Body of pancreas (tissue), 4 donors: ENCODE measurements around the gene ZSWIM3. TPM values are rescaled to one million over a fixed set of nuclear protein-coding genes. Genes with fewer than 3 reads are reported as not detected.
A peak's percentile ranks its signal among the peaks of the same experiment; 100 is the strongest.

Experiments used
- ATAC-seq: fragments of 150-250 bp; one replicate; pipeline ENCODE4 v1.9.1; 2016
- DNase-seq, 4 donors: peaks; one replicate each; pipeline ENCODE4 v3.0.0-alpha.2; 2019
- H3K27ac ChIP-seq, 4 donors: fragments of 200-600 bp; sonication (generic); 1 replicate in 3 of 4; 2 replicates in 1 of 4; pipeline versions ENCODE4 v1.5.1 to v1.6.1; 2016 to 2019; ENCODE audit warnings: mild to moderate bottlenecking in 1 of 4, mixed read lengths in 1 of 4, moderate library complexity in 1 of 4
- H3K27me3 ChIP-seq, 2 donors: fragments of 200-600 bp; sonication (generic); one replicate each; pipeline ENCODE4 v1.6.0; 2016; ENCODE audit warnings: mild to moderate bottlenecking in 1 of 2
- H3K36me3 ChIP-seq, 2 donors: fragments of 200-600 bp; sonication (generic); replicated peaks in 1 of 2; 2 replicates each; pipeline ENCODE4 v1.5.1; 2016; ENCODE audit warnings: low read depth in 2 of 2; ENCODE audit not compliant: insufficient read depth in 1 of 2
- H3K4me1 ChIP-seq: fragments of 200-600 bp; sonication (generic); one replicate; pipeline ENCODE4 v1.6.0; 2016
- H3K4me3 ChIP-seq, 2 donors: fragments of 200-600 bp; sonication (generic); 1 replicate in 1 of 2; 2 replicates in 1 of 2; pipeline ENCODE4 v1.5.1; 2016 to 2019
- H3K9me3 ChIP-seq, 3 donors: fragments of 200-600 bp; sonication (generic); 1 replicate in 2 of 3; 2 replicates in 1 of 3; pipeline ENCODE4 v1.5.1; 2016
- CTCF ChIP-seq, 7 experiments: fragments of 450-650 bp in 4 of 7; fragments of 200-600 bp in 3 of 7; sonication (generic) in 3 of 7; IDR thresholded peaks; one replicate each; pipeline ENCODE4 v1.5.1; 2016 to 2019; ENCODE audit warnings: antibody characterized with exemption in 7 of 7
- POLR2A ChIP-seq, 3 donors: fragments of 450-650 bp; IDR thresholded peaks; one replicate each; pipeline ENCODE4 v1.6.1; 2016; ENCODE audit warnings: antibody characterized with exemption in 3 of 3, mild to moderate bottlenecking in 2 of 3
- WGBS, 2 donors: methylation state at CpG; one replicate each; pipeline ENCODE4 v1.1.5; 2017; 5-methylcytosine and 5-hydroxymethylcytosine counted together
- intact Hi-C: fragments of 100-400 bp; cut with DNase I; formaldehyde crosslinking; loops from one replicate; pipeline ENCODE4 v1.15.1; 2023
- total RNA-seq, 2 donors: library from RNA; depleted of rRNA; stranded (reverse); fragments of >200 nt; gene quantifications; one replicate each; pipeline ENCODE4 v1.1.0, GENCODE V29; 2016

ZSWIM3 gene
- total RNA-seq, 2 donors from 2014 or later = 1.6 to 2.1 TPM

GRCh38 chr20:45835329-45835765, 22.1 kb upstream of the ZSWIM3 start:
- intact Hi-C loops = no loop called here

DNA sequence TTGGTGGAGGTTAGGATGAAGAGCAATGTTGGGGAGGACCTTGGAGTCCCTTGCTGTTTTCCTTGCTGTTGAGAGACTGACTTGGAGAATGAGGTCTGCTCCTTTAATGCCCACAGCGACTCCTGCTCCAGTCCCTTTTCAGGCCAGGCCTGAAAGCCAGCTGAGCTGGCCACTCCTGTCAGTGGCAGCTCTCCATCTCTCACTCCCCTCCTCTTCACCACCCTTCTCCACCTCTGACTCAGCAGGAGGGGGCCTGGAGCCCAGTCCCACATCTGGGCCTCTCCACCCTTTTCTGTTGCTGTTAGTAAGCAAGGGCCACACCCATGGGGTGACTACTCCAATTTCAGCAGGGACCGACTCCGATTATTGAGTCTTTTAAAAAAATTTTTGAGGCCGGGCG, 21.6 kb upstream of the ZSWIM3 start:
- 76 to 100% methylated on average over 5 of the region's 5 CpGs for WGBS, 2 donors
- no peak overlapping the region for H3K4me3 ChIP-seq
- TF ChIP-seq CTCF (IDR thresholded peaks at IDR 0.05) (no peak), POLR2A (IDR thresholded peaks at IDR 0.05) (no peak)
- peaks cover 24% of the 10 kb centered on the region for H3K4me1 ChIP-seq
- peaks cover 0 to 2% of the 10 kb centered on the region in 2 donors for H3K36me3 ChIP-seq
- H3K27ac ChIP-seq = peak overlapping the region in 1 of 4 donors; percentile 22
- no peak for ATAC-seq
- peak in 1 of 4 donors; percentile 22 for DNase-seq
- no peaks in the 10 kb centered on the region for H3K27me3 ChIP-seq
- no peaks in the 10 kb centered on the region for H3K9me3 ChIP-seq
- intact Hi-C loops = no loop called here

More at GRCh38 chr20:45835329-45835765, 22.1 kb upstream of the ZSWIM3 start:
- no peaks in the 10 kb centered on the region for H3K36me3 ChIP-seq
- TF ChIP-seq CTCF (IDR thresholded peaks at IDR 0.05) (no peak), POLR2A (IDR thresholded peaks at IDR 0.05) (no peak)
- peaks cover 24% of the 10 kb centered on the region for H3K4me1 ChIP-seq
- peak overlapping the region in 1 of 4 donors; percentile 22 for H3K27ac ChIP-seq
- H3K27me3 ChIP-seq = no peaks in the 10 kb centered on the region
- WGBS, 2 donors = 67 to 80% methylated on average over 3 of the region's 3 CpGs
- no peak for ATAC-seq
- H3K9me3 ChIP-seq = no peaks in the 10 kb centered on the region
- DNase-seq = no peak
- H3K4me3 ChIP-seq = no peak overlapping the region

GRCh38 chr20:45836841-45837240, 20.6 kb upstream of the ZSWIM3 start:
- H3K27me3 ChIP-seq = no peaks in the 10 kb centered on the region
- WGBS, 2 donors = 23 to 42% methylated on average over 1 of the region's 1 CpG
- TF ChIP-seq CTCF (IDR thresholded peaks at IDR 0.05) (no peak), POLR2A (IDR thresholded peaks at IDR 0.05) (no peak)
- peaks cover 24% of the 10 kb centered on the region for H3K4me1 ChIP-seq
- H3K4me3 ChIP-seq = no peak overlapping the region
- H3K27ac ChIP-seq = no peak overlapping the region
- intact Hi-C loops = no loop called here
- ATAC-seq (no peak), DNase-seq (no peak)
- no peaks in the 10 kb centered on the region for H3K9me3 ChIP-seq
- peaks cover 0 to 4% of the 10 kb centered on the region in 2 donors for H3K36me3 ChIP-seq

- ATAC-seq (peak; percentile 28), DNase-seq (no peak)
- TF ChIP-seq POLR2A (IDR thresholded peaks at IDR 0.05) (no peak), CTCF (IDR thresholded peaks at IDR 0.05) (no peak)
- Histone ChIP-seq H3K4me3 (no peak overlapping the region), H3K4me1 (no peaks in the 10 kb centered on the region), H3K27me3 (no peaks in the 10 kb centered on the region), H3K36me3 (peaks cover 3 to 12% of the 10 kb centered on the region in 2 donors), H3K27ac (no peak overlapping the region), H3K9me3 (no peaks in the 10 kb centered on the region)
- intact Hi-C loops = no loop called here
- 94% methylated on average over 24 of the region's 25 CpGs; no CpG with 5 or more reads in 1 of the 2 donors for WGBS, 2 donors
Observed at GRCh38 chr20:45840700-45841198, 16.7 kb upstream of the ZSWIM3 start.
